NCI-H82 treated with DMSO at 0.1 percent for 48 hours (cell line): ENCODE results near the gene COX19.
A peak's percentile ranks its signal among the peaks of the same experiment; 100 is the strongest.

Source experiments
- DNase-seq: peaks from one replicate; lab custom pipeline; 2025; ENCODE audit not compliant: unreplicated experiment; lab: John Stamatoyannopoulos, UW

COX19 gene

GRCh38 chr7:974820-975681 lies at the start of gene COX19:
COX19 (minus strand) TSS chr7:975549; CDS start chr7:975509, 40 bp downstream.
- DNase-seq = peak; percentile 45

GRCh38 chr7:1024331-1024841 lies 49.0 kb upstream of the COX19 start:
- no peak for DNase-seq

GRCh38 chr7:1022801-1023465 lies 47.6 kb upstream of the COX19 start:
- DNase-seq = no peak

DNA sequence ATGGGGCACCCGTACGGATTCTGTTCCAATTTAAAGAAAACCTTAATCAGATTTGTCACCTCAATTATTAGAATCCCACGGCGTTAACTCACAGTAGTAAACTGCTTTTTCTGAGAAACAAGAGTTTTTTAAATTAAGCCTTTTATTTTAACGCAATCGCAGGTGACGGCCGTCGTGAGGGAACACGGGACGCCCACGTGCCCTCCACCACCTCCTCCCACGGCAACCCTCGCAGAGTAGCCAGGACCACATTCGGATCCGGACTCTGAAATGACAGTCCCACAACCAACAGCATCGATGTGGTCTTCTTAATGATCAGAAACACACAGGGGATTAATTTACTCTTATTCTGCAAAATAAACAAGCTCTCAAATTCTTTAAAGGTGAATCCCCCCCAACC lies 47.0 kb upstream of the COX19 start:
- no peak for DNase-seq

DNA sequence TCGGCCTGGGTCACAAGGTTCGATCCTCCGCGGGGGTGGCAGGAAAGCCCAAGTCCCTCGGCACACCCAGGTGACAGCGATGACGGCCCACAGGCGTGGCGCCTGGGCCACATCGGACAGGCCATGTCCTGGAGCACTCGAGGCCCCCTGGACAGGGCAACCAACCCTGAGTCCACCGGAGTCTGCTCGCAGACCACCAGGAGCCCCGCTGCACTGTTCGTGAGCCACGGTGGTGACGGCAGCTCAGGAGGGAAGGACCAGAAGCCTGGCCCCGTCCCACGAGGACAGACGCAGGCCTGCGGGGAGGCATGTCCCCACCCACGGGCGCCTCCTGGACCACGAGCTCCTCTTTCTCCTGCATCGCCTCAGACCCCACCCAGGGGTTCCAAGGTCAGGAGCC lies 46.6 kb upstream of the COX19 start:
- DNase-seq = no peak

DNA sequence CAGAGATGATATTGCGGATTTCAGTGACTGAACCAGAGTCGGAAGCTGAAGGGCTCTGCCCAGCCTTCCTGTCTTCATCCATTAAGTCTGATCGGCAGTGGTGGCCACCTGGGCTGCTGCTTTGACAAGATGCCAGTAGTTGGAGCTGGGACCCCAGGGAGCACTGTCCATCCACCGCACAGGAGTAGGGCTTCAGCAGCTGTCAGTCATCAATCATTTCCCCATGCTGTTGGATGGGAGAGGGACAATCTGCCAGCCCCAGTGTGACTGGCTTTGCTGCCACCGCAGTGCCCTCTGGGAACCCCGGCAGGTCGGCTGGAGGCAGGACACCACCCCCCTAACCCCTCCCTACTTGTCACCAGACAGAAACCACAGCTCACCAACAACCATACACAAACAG lies 46.0 kb upstream of the COX19 start:
- DNase-seq = no peak

DNA sequence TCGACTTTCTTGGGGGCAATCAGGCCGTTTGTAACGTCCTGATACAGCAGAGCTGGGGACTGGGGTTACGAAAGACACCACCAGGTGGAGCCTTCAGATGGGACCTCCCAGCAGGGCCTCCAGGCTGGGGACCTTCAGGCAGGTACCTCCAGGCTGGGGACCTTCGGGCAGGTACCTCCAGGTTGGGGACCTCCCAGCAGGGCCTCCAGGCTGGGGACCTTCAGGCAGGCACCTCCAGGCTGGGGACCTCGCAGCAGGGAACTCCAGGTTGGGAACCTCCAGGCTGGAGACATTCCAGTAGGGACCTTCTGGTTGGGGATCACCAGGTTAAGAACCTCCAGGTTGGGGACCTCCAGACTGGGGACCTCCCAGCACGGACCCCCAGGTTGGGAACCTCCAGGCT lies 45.5 kb upstream of the COX19 start:
- DNase-seq = no peak

GRCh38 chr7:1019789-1020610 lies 44.7 kb upstream of the COX19 start:
- DNase-seq = no peak

DNA sequence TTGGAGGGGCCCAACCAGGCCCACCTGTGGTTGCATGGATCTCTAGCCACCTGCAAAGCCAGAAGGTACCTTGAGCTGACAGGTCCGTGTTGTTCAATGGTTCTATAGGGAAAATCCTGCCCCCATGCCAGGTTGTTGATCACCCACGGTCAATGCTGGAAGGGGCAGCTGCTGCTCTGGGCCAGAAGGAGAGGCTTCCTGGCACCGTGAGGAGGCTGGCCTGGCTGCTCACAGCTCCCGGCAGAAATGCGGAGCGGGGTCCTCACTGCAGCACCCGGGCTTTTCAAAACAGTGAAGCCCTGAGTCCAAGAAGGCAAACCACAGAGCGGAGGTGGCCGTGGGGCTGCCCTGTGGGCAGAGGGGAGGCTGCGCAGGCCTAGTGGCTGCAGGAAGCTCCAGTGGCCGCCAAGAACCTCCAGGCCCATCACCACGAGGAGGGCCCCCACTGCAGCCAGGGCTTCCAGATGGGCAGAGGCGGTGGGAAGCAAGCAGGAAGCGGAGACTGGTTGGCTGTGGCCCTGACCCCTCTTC lies 44.0 kb upstream of the COX19 start:
- DNase-seq = no peak

DNA sequence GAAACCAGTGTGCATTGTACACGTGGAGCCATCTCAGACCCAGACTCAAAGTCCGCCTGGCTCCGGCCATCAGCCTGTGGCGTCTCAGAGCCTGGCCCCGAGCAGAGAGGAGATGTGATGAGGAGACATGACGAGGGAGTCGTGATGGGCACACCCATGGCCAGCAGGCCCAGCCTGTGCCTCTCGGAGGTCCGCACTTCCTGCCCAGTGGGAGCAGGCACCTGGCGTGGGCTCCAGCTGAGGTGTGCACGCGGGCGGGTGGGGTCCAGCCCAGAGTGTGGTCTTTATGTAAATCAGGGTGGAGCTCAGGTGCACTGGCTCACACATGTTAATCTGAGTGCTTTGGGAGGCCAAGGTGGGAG lies 43.0 kb upstream of the COX19 start:
- no peak for DNase-seq

- DNase-seq = no peak
Measured at GRCh38 chr7:1017586-1018333, 42.4 kb upstream of the COX19 start.

DNA sequence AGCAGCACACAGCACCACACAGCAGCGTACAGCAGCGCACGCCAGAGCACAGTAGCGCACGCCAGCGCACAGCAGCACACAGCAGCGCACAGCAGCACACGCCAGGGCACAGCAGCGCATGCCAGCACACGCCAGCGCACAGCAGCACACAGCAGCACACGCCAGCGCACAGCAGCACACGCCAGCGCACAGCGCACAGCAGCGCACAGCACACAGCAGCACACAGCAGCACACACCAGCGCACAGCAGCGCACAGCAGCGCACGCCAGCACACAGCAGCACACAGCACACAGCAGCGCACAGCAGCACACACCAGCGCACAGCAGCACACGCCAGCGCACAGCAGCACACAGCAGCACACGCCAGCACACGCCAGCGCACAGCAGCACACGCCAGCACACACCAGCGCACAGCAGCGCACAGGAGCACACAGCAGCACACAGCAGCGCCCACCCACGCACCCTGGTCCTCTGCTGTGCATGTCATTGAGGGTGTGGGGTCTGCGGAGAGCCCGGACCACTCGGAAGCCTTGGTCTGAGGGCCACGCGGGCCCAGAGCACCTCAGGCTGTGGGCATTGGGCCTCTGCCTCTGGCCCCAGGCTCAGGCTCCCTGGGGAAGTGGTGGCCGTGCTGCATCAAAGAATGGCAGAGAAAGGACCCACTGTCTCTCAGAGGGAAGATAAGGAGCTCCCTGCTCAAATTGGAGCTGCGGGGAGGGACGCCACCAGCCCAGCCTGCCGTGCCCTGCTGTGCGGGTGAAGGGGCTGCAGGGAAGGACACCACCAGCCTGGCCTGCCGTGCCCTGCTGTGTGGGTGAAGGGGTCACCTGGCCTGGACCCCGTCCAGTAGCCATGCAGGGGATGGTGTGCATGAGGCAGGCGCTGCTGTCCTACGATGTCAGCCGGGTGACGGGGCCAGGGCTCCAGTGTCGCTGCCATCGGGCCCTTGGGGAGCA lies 41.5 kb upstream of the COX19 start:
- no peak for DNase-seq

DNA sequence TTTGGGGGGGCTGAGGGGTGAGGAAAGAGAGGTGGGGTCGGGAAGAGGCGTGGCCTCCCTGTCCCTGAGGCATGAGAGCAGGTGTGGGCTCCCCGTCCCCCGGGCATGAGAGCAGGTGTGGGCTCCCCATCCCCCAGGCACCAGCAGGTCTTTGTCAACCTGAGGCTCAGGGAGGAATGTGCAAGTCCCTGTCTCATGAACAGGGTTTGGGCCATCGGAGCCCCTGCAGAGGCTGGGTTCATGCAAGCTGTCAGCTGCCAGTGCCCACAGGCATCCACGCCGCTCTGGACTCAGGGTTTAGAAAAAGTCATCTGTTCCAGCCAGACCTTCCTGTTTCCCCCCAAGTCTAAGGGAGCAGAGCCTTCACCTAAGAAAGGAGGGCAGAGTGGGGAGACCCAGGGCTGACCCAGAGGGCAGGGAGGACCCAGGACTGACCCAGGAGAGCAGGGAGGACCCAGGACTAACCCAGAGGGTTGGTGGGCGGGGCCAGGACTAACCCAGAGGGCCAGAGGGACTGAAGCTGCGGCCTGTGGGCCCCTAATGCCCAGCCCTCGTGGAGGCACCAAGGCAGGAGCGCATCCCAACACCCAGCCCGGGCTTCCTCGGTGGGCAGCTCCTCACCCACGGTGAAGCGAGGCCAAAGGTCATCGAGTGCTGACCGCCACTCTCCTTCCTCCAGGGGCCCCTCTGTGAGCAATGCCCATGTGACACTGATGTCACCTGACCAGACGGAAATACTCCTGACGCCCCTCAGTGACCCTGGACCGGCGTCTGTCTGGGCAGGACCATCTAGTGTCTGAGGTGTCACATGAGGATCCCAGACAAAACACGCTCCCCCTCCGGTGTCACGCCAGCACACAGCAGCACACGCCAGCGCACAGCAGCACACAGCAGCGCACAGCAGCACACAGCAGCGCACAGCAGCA lies 40.1 kb upstream of the COX19 start:
- DNase-seq = no peak

- DNase-seq = no peak
Measured at GRCh38 chr7:1014681-1015080, 39.3 kb upstream of the COX19 start.

GRCh38 chr7:1013581-1013980 lies 38.2 kb upstream of the COX19 start:
- no peak for DNase-seq

DNA sequence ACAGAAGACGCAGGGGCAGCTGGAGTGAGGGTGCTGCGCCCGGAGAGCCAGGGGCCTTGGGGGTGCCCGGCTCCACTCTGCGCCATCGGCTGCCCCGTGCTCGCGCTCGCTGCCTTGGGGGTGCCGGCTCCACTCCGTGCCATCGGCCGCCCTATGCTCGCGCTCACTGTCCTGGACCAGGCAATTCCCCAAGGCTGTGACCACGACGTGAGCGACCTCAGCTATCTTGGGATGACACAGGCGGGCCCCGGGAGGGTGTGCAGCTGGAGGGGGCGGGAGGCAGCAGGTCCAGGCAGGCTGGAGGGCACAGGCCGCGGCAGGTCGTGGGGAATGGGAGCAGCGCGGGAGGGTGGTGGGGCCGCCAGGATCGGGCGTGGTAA lies 37.4 kb upstream of the COX19 start:
- DNase-seq = no peak

DNA sequence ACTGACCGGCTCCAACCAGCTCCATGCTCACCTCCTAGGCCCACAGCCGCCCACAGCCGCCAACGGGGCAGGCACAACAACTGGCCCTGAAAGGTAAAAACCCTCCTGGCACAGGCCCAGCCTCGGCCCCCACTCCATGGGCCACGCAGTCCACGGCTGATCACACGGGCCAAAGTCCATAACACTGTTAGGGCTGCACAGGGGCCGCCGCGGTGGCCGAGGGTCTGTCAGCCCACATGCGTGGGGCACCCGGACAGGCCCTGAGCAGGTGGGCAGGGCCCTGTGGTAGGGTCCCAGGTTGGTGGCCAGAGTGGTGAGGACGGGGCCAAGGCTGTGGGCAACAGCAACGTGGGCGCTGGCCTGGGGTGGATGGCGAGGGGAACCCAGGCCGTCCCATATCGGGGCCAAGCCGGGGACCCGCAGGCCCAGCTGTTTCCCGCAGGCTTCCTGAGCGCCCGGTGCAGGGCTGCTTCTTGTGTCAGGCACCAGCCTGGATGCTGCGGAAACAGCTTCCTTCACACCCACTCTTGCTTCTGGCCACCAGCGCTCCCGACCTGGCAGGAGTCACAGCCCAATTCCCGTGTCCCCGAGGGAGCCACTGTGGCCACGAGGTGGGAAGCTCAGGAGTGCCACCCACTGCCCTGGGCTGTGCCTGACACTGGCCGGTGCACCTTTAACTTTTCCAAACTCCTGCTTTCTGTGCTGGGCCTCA lies 36.8 kb upstream of the COX19 start:
- DNase-seq = no peak
